Measurements from ENCODE around the gene SBF1.
"Not testable (repeated sequence)": the region's sequence is repeated elsewhere in the genome, so short reads cannot be mapped to it uniquely, and the experiment has no call there.

Gene SBF1

DNA sequence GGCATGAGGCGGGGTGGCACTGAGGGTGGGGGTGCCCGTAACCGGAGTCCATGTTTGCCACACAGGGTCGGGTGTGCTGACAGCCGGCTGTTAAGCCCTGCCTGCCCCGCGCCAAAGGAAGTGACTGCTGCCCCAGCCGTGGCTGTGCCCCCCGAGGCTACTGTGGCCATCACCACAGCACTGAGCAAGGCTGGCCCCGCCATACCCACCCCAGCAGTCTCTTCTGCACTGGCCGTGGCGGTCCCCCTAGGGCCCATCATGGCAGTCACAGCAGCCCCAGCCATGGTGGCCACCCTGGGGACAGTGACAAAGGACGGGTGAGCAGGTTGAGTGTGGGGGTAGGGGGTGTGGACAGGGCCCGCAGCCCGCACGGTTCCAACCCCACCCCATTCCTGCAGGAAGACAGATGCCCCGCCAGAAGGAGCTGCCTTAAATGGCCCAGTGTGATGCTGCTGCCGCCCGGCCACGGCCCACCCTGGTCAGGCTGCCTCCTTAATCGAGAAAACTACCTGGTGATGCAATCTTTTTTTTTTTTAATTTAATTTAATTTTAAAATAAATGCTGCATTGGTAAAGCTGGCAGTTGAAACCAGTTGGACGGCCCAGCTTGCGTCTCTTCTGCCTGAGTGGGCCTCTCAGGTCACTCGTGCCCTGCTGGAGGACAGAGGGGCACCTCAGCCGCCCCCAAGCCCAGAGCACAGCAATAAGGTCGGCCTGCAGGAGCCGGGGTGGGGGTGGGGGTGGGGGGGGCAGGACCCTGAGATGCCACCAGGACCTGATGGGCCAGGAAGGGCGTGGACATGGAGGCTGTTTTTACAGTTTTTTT, 30.8 kb downstream of the SBF1 start:
- DNase-seq = no peak

DNA sequence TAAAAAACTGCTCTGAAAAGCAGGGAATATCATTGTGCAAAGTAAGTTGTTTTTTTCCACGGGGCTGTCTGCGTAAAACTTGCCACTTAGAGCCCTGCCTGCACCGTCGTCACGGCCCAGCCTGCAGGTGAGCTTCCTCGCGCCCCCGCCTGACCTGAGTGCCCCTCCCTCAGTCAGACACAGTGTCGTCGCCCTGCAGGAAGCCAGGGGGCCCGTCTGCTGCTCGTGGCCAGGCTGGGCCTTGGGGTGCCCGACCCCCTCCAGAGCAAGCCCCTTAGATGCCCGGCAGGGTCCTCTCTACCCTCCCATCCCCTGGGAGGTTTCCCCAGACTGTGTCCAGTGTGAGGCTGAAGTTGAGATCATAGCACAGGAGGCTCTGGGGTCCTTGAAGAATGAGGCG, 31.6 kb downstream of the SBF1 start:
- no peak for DNase-seq

DNA sequence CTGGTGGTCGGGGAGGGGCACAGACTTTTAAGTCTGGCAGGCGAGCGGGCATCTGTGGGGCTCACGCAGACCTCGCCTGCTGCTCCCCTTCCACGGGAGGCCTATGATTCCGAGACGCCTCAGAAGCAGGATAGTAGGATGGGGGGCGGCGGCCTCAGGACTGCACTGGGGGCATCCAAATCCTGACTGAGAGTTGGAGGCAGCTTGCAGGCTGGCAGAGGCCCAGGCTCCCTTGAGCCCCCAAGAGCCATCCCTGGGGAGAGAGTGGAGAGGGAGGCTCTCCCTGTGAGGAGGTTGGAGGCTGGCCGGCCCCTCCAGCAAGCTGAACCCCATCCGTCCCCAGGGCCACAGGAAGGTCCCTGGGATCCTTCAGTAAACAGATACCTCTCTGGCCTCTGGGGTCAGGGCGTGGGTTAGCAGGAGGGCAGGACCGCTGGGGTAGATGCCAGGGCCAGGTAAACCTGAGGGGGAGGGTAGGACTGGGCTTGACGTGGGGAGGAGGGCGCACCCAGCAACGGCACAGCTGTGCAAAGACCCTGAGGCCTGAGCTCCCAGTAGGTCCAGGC, 33.3 kb downstream of the SBF1 start:
- DNase-seq = no peak

DNA sequence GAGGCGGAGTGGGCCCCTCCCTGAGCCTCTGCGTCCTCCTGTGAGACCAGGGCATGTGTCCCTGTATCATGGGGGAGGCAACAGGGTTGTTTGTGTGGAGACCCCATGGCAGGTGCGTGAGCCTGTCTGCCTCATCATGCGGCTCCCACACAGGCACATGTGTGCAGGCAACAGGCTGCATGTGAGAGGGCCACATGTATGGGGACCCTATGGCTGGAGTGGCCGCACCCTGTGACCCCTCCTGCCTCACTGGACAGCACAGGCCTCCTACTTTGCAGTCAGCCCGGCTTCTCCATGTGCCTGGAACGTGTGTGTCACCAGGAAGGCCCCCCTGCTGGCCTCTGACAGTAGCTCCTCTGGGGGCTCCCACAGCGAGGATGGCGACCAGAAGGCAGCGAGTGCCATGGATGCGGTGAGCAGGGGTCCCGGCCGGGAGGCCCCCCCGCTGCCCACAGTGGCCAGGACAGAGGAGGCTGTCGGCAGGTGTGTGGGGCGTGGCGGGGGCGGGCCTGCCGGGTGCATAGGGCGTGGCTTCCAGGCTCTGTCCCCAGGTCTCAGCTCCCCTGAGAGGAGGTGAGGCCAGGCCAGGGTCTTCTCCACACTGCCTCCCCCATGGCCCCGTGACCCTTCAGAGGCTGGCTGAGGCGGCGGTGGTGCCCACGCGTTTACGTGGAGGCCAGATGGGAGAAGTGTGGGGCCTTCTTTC, 34.1 kb downstream of the SBF1 start:
- DNase-seq = no peak

DNA sequence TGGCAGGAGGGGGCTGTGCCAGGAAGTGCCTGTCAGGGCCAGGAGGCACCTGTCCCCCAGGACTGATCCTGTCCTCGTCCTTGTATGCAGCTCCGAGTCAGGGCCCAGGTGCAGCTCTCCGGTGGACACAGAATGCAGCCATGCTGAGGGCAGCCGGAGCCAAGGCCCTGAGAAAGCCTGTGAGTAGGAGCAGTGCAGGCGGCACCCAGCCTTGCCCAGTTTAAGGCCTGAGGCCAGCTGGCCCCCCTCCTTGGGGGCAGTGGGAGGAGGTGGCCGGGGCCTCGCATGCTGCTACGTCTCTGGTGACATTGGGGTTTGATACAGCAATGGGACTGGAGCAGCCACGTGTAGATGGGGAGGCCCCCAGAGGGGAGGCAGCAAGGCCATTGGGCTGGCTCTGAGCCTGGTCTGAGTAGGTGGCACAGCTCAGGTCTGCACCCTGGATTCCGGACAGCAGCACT, 34.9 kb downstream of the SBF1 start:
- DNase-seq = no peak

DNA sequence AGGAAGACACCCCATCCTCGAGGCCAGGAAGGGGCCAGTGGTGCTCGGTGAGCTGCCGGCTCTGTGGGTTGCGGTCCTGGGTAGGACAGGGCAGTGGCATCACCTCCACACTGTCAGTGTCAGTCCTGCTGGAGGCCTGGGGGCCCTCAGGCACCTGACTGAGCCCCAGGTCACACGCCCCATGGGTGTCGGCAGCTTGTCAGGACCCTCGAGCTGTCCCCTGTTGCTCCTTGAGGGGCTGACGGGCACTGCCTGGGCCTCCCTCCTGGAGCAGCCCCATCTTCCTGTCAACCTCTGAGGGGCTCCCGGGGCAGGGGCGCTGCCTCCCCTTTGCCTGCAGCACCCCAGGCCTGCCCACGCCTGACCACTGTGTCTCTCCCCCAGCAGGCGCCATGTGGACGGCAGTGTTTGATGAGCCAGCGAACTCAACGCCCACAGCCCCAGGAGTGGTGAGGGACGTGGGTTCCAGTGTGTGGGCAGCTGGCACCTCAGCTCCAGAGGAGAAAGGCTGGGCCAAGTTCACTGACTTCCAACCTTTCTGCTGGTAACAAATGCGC, 35.4 kb downstream of the SBF1 start:
- DNase-seq = no peak

DNA sequence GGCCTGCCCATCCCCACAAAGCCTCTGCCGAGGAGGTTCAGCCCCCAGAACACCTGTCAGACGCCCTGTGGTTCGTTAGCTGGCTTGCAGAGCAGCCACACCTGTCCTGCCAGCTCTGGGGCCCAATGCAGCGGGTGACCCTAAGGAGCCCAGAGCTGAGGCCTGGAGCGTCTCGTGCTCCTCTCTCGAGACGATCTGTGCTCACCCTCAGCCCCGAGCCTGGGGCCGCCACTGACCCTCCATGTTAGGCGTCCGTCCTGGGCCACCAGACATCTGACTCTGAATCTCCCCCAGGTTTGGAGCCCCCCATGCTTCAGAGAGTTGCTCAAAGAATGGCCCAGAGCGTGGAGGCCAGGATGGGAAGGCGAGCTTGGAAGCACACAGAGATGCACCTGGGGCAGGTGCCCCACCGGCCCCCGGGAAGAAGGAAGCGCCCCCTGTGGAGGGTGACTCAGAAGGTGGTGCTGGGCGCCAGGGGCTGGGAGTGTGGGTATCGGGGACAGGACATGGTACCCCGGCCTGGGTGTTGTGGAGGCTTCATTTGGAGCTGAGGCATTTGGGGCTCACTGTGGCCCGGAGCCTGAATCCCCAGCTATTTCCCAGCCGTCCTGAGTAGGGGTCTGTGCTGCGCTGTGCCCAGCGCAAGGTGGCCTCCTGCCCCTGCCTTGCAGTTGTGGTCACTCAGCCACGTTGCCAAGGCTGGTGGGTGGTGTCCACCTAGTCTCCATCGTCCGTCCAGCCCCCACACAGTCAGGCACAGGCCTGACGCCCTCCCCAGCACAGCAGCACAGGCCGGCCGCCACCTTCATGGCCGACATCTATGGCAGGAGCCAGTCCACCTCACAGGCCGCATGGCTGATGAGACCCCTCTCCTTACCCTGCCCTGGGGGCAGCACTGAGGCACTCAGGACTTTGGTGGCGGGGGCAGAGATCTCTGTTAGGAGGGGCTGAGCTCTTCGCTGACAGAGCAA, 36.2 kb downstream of the SBF1 start:
- DNase-seq = no peak

DNA sequence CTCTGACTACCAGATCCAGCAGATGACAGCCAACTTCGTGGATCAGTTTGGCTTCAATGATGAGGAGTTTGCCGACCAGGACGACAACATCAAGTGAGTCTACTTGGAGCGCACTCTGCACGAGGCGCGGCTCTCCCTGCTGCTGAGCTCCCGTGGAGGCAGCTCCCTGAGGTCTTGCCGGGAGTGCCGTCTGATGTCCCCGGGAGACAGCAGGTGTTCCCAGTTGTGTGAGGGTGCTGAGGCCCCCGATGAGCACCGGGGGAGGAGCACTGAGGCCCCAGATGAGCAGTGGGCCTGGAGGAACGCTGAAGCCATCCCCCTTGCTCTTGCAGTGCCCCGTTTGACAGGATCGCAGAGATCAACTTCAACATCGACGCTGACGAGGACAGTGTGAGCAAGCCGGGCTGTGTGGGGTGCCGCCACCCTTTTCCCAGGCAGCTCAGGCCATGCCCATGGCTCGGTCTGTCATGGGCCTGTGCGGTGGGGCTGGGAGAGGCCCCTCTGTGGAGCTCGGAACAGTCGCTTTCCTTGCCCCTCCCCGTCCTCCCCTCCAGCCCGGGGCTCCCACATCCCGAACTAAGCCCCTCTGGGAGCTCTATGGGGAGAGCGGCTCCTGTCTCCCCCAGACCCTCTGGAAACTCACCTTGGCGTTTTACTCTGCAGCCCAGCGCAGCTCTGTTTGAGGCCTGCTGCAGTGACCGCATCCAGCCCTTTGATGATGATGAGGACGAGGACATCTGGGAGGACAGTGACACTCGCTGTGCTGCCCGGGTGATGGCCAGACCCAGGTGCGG, 37.1 kb downstream of the SBF1 start:
- no peak for DNase-seq

DNA sequence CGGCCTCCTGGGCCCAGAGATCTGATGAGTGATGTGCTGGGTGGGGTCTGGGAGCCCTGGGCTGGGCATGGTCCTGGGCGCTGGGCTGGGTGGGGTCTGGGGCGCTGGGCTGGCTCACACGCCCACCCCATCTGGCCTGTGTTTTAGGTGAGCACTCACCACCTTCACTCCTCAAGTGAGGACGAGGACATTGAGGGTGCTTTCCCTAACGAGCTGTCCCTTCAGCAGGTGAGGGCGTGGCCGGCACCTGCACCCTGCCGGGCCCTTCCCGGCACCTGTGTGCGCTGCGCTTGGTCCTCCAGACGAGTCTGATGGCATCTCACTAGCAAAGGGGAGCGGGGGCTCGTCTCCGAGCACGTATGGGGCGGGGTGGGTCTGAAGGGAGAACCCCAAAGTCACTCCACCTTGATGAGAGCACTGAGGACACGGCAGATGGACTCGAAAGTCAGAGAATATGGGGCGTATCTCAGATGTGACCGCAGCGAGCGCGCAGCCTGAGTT, 37.9 kb downstream of the SBF1 start:
- DNase-seq = no peak

DNA sequence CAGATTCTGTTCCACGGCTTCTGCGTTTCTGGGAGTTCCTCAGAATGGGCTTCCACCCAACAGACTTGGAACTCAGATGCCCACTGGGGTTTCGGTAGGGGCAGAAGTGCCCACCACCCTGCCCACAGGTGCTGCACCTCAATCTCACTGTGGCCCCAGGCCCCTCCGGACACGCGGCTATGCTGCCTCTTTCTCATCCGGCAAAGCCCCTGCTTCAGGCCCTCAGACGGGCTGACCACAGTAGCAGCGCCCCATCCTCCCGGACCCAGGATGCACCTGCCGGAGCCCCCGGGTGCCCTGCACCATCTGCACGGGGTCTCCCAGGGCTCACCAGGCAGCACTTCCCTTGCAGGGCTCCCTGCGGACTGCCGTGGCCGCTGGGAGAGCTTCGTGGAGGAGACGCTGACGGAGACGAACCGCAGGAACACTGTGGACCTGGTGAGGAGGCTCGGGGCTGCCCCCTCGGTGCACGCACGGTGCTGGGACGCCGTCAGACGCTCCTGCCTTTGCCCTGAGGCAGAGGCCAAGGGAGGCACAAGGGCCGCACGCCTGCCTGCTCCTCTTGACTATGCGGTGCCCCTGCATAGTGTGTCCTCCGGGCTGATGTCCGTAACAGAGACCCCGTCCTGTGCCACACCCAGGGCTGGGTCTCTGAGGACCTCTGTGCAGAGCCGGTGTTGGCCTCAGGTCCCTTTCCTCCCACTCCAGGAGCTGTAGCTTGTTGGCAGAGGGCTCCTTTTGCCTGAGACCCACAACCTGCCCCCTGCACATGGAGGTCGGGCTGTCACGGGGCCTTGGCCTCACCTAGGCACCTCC, 38.6 kb downstream of the SBF1 start:
- DNase-seq = no peak

DNA sequence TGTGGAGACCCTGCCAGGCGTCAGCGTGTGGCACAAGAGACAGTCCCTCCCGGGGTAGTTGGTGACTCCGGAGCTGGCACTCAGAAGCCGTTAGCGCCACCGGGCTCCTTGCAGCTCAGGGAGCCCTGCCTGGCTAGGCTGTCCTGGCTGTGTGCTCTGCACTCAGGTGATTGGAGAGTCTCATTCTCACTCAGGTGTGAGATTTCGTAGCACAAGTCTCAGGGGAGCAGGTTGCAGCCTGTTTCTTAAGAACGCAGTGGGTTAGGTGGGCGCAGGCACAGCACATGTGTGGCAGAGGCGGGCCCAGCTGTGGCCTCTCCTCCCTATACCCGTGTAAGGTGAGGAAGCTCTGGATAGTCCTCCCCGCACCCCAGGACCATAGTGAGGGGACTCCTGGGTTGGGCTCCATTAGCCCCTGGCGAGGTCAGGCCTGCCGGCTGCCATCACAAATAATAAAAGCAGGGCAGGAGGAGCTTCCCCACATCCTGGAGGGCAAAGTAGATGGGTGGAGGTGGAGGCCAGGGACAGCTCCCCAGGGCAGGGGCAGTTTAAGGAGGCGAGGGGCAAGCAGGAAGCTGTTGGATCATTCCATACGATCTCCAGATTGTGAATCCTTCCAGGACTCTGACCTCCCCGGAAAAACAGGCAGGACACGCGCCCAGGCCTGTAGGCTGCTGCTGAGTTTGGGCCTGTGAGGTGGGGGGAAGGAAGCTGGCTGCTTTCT, 39.4 kb downstream of the SBF1 start:
- no peak for DNase-seq

DNA sequence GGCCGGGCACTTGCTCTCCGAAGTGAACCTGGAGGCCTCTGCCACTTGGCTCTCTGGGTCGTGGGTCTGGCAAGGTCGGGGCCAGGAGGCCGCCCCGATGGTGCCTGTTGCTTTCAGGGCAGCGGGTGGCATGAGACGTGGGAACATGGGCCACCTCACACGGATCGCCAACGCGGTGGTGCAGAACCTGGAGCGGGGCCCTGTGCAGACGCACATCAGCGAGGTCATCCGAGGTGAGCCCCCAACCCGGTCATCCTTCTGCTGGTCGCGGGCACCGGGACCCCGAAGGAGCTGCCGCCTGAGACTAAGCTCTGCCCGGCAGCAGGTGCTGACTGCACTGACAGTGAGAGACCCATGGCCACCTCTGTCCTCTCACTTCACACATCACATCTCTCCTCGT, 40.0 kb downstream of the SBF1 start:
- DNase-seq = no peak

DNA sequence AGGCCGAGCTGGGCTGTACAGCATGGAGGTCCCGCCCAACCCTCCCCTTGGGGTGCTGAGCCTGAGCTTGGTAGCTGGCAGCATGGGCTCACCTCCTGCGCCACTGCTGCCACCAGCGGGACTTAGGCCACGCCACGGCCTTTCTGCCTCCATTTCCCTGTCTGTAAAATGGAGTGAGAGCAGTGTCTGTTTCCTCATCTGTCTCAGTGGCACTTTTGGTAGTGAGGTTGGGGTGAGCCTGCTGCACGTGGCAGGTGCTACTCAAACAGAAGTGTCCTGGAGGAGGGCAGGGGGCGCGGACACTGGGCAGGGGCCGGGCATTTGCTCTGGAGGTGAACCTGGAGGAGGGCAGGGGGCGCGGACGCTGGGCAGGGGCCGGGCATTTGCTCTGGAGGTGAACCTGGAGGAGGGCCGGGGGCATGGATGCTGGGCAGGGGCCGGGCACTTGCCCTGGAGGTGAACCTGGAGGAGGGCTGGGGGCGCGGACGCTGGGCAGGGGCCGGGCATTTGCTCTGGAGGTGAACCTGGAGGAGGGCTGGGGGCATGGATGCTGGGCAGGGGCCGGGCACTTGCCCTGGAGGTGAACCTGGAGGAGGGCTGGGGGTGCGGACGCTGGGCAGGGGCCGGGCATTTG, 41.8 kb downstream of the SBF1 start:
- not testable (repeated sequence) for DNase-seq

DNA sequence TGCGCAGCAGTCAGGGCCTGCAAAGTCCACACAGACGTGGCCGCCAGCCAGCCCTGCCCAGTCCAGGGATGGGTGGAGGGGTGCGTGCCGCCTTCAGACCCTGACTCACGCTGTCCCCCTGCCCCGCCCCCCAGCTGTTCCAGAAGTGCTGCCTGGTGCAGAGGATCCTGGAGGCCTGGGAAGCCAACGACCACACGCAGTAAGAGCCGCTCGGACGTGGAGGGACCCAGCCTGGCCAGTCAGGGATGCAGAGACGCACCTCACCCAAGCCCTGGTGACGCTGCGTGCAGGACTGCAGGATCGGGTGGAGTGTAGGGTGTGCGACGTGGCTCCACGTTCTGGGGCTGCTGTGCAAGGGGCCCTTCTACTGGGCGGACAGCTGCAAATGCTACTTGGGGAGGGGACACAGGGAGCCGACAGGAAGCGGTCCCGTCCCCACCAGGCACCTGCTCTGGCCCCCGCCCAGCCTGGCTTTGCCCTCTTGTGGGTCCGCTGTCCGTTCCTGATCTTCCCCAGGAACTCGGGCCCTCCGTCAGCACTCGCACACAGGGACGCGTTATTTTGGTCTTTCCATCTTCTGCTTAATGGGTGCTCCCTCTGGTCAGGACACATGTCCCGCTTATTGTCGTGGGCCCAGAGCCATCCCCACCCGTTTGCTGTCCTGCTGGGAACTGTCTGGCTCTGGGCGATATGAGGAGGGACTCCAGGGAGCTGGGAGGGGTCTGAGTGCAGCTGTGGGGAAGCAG, 42.5 kb downstream of the SBF1 start:
- DNase-seq = no peak

DNA sequence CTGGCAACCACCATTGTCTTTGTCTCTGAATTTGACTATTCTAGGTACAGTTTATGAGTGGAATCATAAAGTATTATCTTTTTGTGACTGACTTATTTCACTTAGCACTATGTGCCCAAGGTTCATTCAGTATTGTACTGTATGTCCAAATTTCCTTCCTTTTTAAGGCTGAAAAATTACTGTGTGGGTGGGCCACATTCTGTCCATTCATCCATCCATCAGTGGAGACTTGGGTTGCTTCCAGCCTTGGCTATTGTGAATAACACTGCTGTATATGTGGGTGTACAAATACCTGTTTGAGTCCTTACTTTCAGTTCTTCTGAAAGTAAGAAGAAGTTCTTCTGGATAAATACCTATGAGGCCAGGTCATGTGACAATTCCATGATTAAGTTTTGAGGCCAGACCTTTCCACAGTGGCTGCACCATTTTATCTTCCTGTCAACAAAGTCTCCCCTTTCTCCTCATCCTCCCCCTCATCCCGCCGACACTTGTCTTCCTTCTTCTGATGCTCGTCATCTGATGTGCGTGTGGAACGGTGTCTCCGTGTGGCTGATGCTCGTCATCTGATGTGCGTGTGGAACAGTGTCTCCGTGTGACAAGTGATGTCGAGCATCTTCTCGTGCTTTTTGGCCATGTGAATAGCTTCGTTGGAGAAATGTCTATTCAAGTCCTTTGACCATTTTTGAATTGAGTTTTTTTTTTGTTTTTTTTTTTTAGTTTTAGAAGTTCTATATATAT, 49.5 kb downstream of the SBF1 start:
- no peak for DNase-seq

DNA sequence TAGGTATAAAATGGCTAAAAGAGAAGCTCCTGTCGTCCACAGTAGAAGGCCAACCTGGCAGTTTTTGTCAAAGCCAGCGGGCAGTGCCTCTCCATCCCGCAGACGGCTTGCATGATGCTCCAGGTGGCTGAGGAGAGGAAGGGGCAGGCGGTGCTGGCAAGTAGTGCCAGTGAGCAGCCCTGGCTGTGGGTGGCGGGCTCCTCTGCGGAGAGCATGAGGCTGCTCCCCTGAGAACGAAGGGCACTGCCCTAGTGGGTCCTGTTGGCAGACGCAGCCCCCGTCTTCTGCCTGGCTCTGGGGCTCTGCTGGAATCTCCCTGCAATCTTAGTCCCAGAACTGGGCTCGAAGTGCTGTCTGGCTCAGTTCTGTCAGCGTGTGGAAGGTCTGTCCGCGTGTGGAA, 50.9 kb downstream of the SBF1 start:
- DNase-seq = no peak

DNA sequence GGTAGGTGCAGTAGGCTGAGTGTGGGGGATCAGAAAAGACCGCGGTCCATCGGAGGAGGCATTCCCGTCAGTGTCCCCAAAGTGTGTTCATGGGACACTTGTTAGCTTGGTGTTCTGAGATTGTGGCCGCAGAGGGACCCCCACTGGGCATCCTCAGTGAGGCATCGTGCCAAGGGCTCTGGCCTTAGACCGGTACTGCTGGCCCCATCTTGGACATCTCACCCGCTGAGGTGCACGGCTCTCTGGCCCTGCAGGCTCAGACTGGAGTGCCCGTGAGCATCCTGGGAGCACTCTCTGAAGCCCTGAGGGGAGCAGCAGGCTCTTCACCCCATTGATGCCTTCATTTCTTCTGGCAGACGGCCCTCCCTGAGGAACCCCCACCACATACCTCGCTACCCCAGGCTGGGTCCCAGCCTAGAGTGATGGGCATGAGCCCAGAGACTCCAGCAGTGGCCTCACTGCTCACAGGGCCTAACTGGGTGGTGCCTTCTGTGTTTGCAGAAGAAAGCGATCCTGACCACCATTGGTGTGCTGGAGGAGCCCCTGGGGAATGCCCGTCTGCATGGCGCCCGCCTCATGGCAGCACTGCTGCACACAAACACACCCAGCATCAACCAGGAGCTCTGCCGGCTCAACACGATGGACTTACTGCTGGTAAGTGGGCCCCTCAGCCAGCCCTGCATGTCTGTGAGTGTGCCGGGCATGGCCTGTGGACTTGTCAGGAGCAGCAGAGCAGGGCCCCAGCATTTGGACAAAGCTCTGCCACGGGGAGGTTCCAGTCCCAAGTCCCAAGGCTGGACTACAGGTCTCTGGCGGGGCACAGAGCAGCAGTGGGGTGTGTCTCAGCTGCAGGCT, 51.6 kb downstream of the SBF1 start:
- DNase-seq = no peak
